Subcutaneous abdominal adipose tissue (tissue), 5 donors: ENCODE measurements around the gene TREH.
"Not testable (repeated sequence)": the region's sequence is repeated elsewhere in the genome, so short reads cannot be mapped to it uniquely, and the experiment has no call there.

Experiments
- H3K27ac ChIP-seq: one replicate; pipeline ENCODE4 v1.7.0; 2013; ENCODE audit warnings: low read depth, mild to moderate bottlenecking, inconsistent platforms, low read length, moderate library complexity
- H3K27me3 ChIP-seq, 5 donors: one replicate each; pipeline ENCODE4 v1.7.0; 2013; ENCODE audit warnings: low read length in 5 of 5, inconsistent platforms in 1 of 5; ENCODE audit not compliant: control insufficient read depth in 5 of 5, insufficient read depth in 4 of 5
- H3K36me3 ChIP-seq, 5 donors: one replicate each; pipeline ENCODE4 v1.7.0; 2013; ENCODE audit warnings: low read length in 5 of 5; ENCODE audit not compliant: control insufficient read depth in 5 of 5, insufficient read depth in 5 of 5
- H3K4me1 ChIP-seq, 5 donors: one replicate each; pipeline ENCODE4 v1.7.0; 2013; ENCODE audit warnings: low read length in 5 of 5, mild to moderate bottlenecking in 3 of 5, moderate library complexity in 1 of 5; ENCODE audit not compliant: control insufficient read depth in 5 of 5, insufficient read depth in 5 of 5
- H3K4me3 ChIP-seq, 5 donors: one replicate each; pipeline ENCODE4 v1.7.0; 2013; ENCODE audit warnings: low read length in 5 of 5, low read depth in 1 of 5
- H3K9ac ChIP-seq, 5 donors: one replicate each; pipeline ENCODE4 v1.7.0; 2013; ENCODE audit warnings: low read length in 5 of 5, mild to moderate bottlenecking in 4 of 5, moderate library complexity in 3 of 5
- H3K9me3 ChIP-seq, 5 donors: one replicate each; pipeline ENCODE4 v1.7.0; 2013; ENCODE audit warnings: low read length in 5 of 5; ENCODE audit not compliant: control insufficient read depth in 5 of 5
- donor health status: healthy.
- donor health status: healthy.
- donor health status: healthy.
- donor health status: healthy.
- donor health status: healthy.

TREH gene

GRCh38 chr11:118715837-118716260 lies 36.4 kb upstream of the TREH start:
- Histone ChIP-seq H3K9me3 (no peaks in the 10 kb centered on the region), H3K4me3 (no peak overlapping the region), H3K27me3 (no peaks in the 10 kb centered on the region), H3K36me3 (no peaks in the 10 kb centered on the region), H3K27ac (no peak overlapping the region), H3K4me1 (peaks cover 0 to 3% (median 0%) of the 10 kb centered on the region in 5 donors), H3K9ac (no peak overlapping the region)

GRCh38 chr11:118715245-118715831 lies 35.9 kb upstream of the TREH start:
- no peak overlapping the region for H3K9ac ChIP-seq

GRCh38 chr11:118714816-118715215 lies 35.4 kb upstream of the TREH start:
- no peaks in the 10 kb centered on the region for H3K36me3 ChIP-seq
- H3K4me1 ChIP-seq: peaks cover 0 to 3% (median 0%) of the 10 kb centered on the region in 5 donors
- H3K27ac ChIP-seq: no peak overlapping the region
- no peaks in the 10 kb centered on the region for H3K27me3 ChIP-seq
- no peaks in the 10 kb centered on the region for H3K9me3 ChIP-seq
- H3K9ac ChIP-seq: no peak overlapping the region
- H3K4me3 ChIP-seq: no peak overlapping the region

More at GRCh38 chr11:118715245-118715831, 35.9 kb upstream of the TREH start:
- H3K27ac ChIP-seq: no peak overlapping the region
- H3K9me3 ChIP-seq: no peaks in the 10 kb centered on the region
- no peak overlapping the region for H3K4me3 ChIP-seq
- no peaks in the 10 kb centered on the region for H3K36me3 ChIP-seq
- no peaks in the 10 kb centered on the region for H3K27me3 ChIP-seq
- peaks cover 0 to 3% (median 0%) of the 10 kb centered on the region in 5 donors for H3K4me1 ChIP-seq

GRCh38 chr11:118714416-118714815 lies 35.0 kb upstream of the TREH start:
- H3K4me1 ChIP-seq, H3K36me3 ChIP-seq, H3K27me3 ChIP-seq, H3K4me3 ChIP-seq, H3K27ac ChIP-seq, H3K9ac ChIP-seq, H3K9me3 ChIP-seq: not testable (repeated sequence)

GRCh38 chr11:118708296-118708695 lies 28.8 kb upstream of the TREH start:
- no peaks in the 10 kb centered on the region for H3K27me3 ChIP-seq
- H3K9ac ChIP-seq: no peak overlapping the region

GRCh38 chr11:118706546-118706825 lies 27.0 kb upstream of the TREH start:
- Histone ChIP-seq H3K4me1 (peaks cover 0 to 4% (median 0%) of the 10 kb centered on the region in 5 donors), H3K9ac (no peak overlapping the region), H3K36me3 (no peaks in the 10 kb centered on the region), H3K4me3 (no peak overlapping the region), H3K9me3 (peaks cover 0 to 2% (median 0%) of the 10 kb centered on the region in 5 donors), H3K27ac (no peak overlapping the region), H3K27me3 (no peaks in the 10 kb centered on the region)

More at GRCh38 chr11:118708296-118708695, 28.8 kb upstream of the TREH start:
- Histone ChIP-seq H3K27ac (no peak overlapping the region), H3K4me1 (peaks cover 0 to 4% (median 0%) of the 10 kb centered on the region in 5 donors), H3K9me3 (peaks cover 0 to 2% (median 0%) of the 10 kb centered on the region in 5 donors), H3K36me3 (no peaks in the 10 kb centered on the region), H3K4me3 (no peak overlapping the region)

GRCh38 chr11:118705791-118706545 lies 26.5 kb upstream of the TREH start:
- Histone ChIP-seq H3K27ac (no peak overlapping the region), H3K9me3 (peaks cover 0 to 2% (median 0%) of the 10 kb centered on the region in 5 donors), H3K4me3 (no peak overlapping the region), H3K27me3 (no peaks in the 10 kb centered on the region), H3K36me3 (no peaks in the 10 kb centered on the region), H3K4me1 (peaks cover 0 to 4% (median 0%) of the 10 kb centered on the region in 5 donors), H3K9ac (no peak overlapping the region)

GRCh38 chr11:118705111-118705741 lies 25.8 kb upstream of the TREH start:
- Histone ChIP-seq H3K27ac (no peak overlapping the region), H3K4me1 (peaks cover 0 to 4% (median 0%) of the 10 kb centered on the region in 5 donors), H3K4me3 (no peak overlapping the region), H3K9me3 (peaks cover 0 to 3% (median 3%) of the 10 kb centered on the region in 5 donors), H3K27me3 (no peaks in the 10 kb centered on the region), H3K9ac (no peak overlapping the region), H3K36me3 (no peaks in the 10 kb centered on the region)

GRCh38 chr11:118703563-118704106 lies 24.2 kb upstream of the TREH start:
- Histone ChIP-seq H3K27me3 (no peaks in the 10 kb centered on the region), H3K9ac (no peak overlapping the region), H3K9me3 (peaks cover 0 to 7% (median 3%) of the 10 kb centered on the region in 5 donors), H3K4me1 (peaks cover 0 to 4% (median 0%) of the 10 kb centered on the region in 5 donors), H3K4me3 (no peak overlapping the region), H3K27ac (no peak overlapping the region), H3K36me3 (no peaks in the 10 kb centered on the region)
